HPDE6-E6E7 (cell line): ENCODE data around the gene PXDN.
"Not testable (repeated sequence)": the region's sequence is repeated elsewhere in the genome, so short reads cannot be mapped to it uniquely, and the experiment has no call there.

Experiments
- DNase-seq: peaks from one replicate; pipeline ENCODE4 v3.0.0; 2011; ENCODE audit warnings: missing footprints; ENCODE audit errors: extremely low spot score

PXDN gene

DNA sequence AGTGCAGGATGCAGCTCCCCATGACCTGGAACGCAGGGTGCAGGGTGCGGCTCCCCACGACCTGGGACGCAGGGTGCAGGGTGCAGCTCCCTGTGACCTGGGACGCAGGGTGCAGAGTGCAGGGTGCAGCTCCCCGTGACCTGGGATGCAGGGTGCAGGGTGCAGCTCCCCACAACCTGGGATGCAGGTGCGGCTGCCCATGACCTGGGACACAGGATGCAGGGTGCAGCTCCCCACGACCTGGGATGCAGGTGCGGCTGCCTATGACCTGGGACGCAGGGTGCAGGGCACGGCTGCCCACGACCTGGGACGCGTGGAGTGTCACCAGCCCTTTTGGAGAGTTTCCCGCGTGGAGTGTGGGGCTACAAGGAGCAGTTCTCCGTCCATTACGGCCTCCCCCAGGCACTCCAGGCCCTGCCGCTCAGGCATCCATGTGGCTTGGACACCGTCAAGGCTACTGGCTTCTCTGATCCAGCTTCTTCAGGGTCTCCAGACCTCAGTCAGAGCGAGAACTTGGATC lies 38.7 kb downstream of the PXDN start:
- no peak for DNase-seq

DNA sequence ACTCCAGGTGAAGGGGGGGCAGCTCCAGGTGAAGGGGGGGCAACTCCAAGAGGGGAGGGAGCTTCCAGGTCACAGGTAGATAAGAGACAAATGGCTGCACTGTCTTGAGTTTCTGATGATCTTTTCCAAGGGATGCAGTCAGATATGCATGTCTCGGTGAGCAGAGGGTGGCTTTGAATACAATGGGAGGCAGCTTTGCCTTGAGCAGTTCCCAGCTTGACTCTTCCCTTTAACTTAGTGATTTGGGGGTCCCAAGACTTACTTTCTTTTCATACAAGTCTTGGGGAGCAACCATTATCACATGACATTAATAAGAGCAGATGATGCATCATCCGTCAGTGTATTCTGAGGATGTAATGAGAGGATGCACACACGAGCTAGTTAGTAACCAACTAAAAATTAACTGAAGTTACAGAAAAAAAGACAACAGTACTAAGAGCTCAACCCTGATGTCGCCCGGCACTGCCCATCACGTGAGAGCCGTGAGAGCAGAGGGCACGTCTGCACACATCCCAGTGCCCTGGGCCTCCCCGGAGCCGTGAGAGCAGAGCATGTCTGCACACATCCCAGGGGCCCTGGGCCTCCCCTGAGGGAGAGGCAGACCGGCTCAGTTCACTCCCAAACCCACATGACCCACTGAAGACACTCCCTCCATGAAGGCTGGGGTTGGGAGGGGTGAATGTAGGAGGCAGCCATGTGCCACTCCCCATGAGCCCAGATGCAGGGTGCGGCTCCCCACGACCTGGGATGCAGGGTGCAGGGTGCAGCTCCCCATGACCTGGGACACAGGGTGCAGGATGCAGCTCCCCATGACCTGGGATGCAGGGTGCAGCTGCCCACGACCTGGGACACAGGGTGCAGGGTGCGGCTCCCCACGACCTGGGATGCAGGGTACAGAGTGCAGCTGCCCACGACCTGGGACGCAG lies 39.4 kb downstream of the PXDN start:
- DNase-seq = peak; percentile 76

DNA sequence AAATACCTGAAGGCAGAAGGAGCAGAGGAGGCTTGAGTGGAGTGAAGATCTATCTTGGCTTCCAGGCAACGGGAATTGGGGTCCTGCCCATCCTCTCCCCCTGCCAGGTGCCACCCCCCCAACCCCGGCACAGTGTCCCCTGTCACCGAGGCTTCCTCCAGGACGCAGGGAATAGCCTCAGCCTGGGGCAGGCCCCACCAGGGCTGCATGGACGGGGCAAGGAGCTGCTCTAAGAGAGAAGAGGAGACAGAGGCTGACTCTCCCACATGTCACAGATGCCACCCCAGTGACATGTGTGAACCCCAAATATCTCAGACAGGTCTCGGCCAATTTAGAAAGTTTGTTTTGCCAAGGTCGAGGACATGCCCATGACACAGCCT lies 42.1 kb downstream of the PXDN start:
- DNase-seq = no peak

DNA sequence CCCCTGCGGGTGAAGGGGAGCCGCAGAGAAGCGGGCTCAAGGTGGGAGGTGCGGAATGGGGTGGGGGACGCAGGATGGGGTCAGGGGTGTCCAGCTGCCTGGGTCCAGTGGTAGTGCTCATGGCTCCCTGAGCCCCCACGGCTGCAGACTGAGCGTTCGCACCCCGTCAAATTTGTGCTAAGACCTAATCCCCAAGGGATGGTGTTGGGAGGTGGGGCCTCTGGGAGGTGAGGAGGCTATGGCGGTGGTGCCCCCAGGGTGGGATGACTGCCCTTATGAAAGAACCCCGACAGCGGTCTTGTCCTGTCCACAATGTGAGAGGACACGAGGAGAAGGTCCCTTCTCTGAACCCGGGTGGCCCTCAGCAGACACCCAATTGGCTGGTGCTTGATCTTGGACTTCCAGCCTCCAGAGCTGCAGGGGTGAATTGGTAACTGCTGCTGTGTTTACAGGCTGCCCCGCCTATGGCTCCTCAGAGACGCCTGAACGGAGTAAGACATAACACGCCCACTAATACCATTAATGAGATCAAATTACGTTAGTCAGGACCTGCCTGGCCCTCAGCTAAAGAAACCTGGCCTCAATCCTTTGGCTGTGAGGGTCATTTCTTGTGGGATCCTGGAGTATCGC lies 42.6 kb downstream of the PXDN start:
- peak; percentile 54 for DNase-seq

DNA sequence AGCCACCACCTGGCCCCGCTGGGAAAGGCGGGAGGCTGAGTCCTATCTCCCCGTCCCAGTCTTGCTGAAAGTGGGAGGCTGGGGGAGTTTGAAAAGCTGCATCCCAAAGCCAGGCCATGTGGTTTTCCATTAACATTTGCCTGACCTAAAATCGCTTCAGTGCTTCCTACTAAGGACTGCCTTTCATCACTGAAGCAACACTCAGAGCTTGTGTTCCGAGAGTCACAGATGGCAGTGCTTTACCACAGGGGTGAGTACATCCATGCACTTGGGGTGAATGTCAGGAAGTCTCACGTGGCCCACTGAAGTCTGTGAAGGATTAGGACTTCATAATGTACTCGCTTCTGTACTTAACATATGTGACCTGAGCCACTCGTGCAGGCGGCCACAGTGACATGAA lies 43.3 kb downstream of the PXDN start:
- no peak for DNase-seq

DNA sequence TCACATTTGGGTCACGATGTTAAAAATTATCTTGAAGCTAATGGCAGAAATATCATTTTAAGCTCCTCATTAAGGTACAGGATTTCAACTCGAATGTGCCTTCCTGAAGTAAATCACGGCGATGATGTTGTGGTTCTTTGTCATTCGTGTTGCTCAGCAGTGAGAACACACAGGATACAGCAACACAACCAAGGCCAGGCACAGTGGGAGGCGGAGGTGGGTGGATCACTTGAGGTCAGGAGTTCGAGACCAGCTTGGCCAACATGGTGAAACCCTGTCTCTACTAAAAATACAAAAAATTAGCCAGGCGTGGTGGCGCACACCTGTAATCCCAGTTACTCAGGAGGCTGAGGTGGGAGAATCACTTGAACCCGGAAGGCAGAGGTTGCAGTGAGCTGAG lies 43.9 kb downstream of the PXDN start:
- DNase-seq = not testable (repeated sequence)

DNA sequence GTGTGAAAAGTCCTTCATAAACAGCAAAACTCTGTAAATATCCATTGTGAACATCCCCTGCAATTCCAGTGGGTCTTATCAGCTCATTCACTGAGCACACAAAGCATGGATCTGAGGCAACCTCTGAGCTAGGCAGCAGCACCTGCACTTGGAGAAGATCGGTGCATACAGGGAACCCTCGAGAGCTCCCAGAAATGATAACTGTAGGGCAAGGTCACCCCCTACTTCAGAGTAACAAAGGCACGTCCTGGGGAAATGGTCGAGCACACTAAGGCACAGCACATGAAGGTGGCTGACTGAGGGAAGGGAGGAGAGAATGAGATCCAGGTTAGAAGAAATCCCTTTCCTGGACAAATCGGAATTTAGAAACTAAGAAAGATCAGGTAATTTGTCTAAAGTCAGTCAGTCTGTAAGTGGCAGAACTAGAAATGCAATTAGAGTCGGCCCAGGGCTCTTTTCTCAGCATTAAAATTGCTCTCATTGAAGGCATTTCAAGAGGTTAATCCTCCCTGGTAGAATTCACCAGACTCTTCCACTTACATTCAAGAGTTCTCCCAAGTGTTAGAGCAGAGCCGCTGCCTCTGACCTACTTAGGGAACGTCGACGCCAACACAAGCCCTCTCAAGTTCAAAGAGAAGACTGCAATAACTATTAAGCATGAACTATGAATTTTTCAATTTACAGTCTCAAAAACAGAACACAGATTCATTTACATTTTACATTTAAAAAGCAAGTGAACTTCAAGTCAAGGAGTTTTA lies 45.9 kb downstream of the PXDN start:
- DNase-seq = no peak

DNA sequence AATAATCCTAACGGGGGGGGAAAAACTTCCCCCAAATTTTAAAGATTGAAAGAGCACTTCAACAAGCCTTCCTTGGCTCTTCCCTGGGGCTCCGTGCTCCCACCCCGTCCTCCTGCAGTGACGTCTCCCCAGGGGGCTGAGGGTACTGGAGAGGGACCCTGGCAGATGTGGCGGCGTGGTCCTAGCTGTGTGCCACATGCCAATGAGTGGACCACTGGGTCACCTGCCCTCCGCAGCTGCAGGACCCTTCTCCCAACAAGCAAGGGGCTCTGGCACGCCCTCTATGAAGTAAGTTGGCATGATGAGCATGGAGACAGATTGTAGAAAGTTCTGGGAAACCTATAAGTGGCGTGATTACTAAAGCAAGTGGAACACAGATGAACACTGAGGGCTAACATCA lies 46.7 kb downstream of the PXDN start:
- no peak for DNase-seq

DNA sequence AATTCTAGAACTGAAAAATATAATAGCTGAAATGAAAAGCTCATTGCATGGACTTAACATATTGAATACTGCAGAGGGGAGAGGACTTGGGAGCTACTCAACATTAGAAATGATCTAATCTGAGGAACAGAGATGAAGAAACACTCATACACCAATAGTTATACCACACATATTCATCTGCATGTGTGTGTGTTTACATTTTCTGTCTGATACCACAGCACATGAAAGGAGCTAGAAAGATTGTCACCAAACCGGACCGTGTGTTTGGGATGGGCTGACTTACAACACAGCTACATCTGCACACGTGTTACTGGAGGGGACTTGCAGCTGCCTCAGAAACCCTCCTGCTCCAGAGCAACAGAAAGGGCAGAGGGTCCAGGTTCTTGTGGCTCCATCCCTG lies 47.8 kb downstream of the PXDN start:
- DNase-seq = no peak

DNA sequence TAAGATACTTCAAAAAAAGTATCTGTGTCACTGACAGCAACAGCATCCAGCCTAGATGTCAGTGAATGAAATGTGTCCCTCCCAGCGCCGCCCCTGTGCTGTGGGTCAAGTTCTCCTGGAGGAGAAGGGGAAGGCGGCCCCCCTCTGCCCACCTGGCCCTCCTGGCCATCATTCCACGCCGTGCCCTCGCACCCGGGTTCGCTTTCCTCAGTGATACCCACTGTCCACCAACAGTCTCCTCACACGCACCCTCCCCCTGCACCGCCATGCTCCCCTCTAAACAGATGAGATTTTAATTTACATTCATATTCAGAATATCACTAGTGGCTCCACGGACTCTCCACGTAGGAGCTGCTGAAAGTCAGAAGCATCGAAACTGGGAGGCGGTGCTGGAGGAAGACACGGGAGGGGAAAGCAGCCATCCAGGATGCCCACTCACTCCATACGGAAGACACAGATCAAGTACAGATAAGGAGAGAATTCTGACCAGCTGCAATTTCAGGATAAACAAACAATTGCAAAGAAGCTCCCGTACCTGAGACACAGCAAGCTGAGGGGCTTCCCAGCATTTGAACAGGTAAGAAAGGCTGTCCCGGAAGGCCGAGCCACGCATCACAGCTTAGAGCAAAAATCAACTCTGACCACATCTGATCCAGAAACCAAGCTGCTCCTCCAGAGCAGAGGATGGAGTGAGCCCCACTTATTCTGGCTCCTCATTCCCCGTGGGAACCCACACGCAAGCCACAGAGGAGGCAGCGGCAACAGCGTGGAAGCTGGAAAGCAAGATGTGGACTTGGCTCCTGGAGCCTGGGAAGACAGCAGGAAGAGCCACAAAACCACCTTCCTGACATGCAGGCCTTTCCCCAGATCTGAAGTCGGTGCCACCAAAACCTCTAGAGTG lies 49.7 kb downstream of the PXDN start:
- DNase-seq = no peak

DNA sequence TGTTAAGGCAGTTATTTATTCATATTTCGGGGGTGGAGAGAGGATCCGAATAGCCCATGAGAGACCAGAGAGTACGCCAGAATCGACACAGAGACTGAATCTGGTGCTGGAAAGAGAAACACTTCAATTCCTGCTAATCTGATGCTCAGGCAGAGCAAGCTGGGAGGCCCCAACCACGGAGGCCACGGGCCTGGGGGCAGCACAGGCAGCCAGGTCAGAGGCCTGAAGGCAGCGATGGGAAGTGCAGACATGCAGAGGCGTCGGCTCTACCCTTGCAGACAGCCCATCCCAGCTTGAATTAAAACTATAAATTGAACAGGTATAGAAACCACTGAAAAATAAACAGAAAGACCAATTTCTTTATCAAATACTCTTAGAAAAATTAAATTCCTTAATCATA lies 50.6 kb downstream of the PXDN start:
- no peak for DNase-seq

DNA sequence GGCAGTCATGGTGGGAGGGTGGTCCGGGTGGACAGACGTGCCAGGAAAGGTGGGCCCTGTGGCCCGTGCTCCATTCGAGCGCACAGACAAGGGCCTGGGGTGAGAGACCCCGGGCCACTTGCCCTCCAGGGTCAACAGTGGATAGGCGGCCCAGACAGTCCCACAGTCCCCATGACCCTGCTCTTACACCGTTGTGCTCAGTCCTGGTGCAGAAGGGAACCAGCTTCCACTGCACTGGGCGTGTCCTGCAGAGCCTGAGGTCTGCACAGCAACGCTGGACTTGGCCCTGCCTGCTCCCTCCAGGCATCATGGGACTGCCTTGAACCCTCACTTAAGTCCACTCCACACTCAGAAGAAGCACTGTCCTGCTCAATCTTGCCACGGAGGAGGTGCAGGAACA lies 52.0 kb downstream of the PXDN start:
- DNase-seq = no peak

DNA sequence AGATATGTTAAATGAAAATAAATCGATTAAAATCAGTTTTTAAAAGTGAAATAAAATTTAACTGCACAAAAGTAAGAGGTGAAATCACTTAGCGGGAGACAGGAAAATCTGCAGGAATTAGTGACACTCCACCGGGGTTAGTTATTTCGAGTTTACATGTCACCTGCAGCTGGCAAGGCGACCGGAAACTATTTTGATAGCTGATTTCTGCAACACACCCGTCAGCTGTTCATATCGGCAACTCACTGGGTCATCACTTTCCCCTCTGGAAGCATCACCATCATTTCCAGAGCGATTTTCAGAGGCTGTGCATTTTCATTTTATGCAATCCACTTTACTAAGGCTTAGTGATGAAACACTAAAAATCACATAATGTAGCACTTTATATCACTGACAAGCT lies 52.9 kb downstream of the PXDN start:
- no peak for DNase-seq

DNA sequence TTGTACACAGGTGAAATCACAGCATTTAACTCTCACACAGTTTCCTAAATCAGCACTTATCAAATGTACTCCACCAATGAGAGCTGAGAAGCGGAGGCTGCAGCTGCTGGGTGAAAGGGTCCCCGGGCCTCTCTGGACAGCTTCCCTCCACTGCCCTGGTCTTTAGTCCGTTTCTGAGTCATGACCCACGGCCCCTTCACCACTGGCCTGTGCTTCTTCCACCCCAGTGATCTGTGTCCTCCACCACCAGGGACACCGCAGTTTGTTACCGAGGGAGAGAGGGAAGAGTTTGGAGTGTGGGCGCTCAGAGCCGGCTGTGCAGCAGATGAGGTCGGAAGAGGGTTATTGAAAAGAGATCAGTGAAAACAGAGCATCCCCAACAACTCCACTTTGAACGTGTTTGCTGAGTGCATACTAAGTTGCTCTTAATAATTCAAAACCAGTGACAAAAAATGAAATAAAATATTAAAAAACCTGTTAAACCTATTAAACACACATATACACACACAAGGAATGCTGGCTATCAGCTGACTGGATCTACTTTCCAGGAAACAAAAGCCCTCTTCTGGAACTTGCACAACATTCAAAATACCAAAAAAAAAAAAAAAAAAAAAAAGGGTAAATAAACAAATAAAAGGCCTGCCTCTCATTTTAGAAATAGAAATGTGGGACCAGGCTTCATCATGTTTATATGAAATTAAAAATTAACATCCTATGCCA lies 54.1 kb downstream of the PXDN start:
- DNase-seq = no peak

DNA sequence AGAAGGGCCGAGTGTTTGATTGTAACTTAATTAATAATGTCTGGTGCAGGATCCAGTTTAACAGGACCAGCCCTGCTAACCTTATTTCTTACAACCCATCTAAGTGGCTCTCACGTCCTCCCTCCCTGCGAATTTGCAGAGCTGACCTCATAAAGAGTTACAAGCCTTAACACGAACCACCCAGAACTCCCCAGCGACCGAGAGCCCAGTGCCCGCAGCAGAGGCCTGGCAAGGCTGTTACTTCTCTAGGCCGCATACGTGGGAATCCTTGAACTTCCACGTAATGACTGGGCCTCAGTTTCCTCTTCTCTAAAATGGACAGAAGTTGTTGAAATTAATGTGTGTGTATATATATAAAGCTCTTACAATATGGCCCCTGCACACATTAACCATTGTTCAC lies 55.5 kb downstream of the PXDN start:
- DNase-seq = no peak

DNA sequence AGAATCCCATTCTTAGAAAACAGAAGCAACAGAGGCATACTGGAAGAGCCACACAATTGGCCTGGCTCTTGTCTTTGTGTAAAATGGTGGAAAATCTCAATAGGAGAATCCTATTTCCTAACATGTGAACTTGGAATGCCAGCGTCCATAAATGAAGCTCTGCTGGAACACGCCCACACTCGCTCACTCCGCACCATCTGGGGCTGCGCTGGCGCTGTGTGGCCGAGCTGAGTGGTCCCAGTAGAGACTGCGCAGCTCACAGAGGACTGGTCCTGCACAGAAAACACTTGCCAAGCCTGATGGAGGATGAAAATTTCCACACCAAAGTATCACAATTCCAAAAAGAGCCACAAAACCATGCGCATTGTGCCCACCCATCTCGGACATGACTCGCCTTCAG lies 56.2 kb downstream of the PXDN start:
- DNase-seq = no peak

DNA sequence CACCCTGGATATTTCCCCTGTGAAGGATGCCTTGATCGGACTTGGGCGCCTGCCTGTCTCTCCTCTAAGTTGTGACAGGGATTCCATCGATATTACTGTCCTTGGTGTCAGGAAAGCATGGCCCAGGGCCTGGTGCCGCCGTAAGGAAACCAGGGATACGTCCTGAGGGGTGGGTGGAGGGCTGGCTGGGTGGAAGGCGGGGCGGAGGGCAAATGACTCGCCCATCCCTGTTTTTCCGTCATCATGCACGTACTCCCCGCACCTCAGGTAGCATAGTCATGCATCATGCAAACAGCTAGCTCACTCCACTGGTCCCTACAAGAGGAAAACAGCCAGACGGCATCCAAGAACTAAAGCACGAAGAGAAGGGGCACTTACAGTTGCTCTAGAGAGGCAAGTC lies 57.1 kb downstream of the PXDN start:
- DNase-seq = no peak

DNA sequence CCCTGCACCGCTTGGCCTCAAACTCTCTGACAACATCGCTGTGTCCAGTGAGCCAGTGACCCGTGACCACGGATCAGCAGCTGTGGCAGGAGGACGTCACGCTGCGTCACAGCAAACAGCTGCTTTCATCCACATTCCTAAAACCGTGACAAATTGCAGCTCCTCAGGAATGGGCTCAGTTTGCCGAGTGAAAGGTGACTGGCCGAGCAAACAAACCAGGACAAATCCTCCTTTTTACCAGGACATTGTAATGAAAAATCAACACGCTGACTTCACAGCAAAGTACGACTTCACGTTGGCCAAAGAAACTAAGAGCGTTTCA lies 57.6 kb downstream of the PXDN start:
- DNase-seq = no peak

DNA sequence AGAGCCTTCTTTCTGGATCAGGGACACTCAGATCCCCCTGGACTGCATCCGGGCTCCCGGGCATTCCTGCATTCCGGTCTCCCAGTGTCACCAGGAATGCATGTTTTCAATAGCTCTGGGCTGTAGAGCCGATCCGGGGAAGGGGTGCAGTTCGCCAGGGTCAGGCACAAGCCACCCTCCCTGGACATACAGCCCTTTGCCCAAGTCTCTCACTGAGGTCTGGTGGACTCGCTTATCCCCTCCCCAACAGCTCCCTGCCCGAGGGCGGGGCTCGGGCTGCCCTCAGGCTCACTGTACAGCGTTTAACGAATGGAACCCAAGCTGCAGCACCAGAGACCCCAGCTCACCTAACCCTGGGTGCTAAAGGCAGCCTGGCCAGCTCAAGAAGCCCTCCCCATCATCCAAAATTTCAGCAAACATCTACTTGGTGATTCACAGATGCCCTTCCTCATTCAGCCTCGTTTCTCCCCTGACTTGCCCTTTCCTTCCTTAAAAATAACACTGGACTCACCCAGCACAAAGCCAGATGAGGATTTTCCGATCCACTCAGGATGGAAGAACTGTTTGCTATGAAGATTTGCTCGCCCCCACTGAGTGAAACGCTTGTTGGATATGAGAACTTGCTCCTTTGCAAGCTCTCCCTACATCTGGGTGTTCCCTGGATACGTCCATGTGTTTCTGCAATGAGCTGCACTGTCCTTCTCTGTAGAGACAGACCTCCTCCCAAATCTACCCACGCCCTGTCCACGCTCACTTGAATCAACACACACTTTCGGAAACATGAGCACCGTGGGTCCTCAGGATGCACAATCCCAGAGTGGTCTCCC lies 58.1 kb downstream of the PXDN start:
- no peak for DNase-seq
